Measurements from ENCODE around the gene CCDC51. TPM values are rescaled to one million over a fixed set of nuclear protein-coding genes. Genes with fewer than 3 reads are reported as not detected.

The CCDC51 gene
- total RNA-seq, 1 experiment from 2014 or later, result 31.9 TPM

DNA sequence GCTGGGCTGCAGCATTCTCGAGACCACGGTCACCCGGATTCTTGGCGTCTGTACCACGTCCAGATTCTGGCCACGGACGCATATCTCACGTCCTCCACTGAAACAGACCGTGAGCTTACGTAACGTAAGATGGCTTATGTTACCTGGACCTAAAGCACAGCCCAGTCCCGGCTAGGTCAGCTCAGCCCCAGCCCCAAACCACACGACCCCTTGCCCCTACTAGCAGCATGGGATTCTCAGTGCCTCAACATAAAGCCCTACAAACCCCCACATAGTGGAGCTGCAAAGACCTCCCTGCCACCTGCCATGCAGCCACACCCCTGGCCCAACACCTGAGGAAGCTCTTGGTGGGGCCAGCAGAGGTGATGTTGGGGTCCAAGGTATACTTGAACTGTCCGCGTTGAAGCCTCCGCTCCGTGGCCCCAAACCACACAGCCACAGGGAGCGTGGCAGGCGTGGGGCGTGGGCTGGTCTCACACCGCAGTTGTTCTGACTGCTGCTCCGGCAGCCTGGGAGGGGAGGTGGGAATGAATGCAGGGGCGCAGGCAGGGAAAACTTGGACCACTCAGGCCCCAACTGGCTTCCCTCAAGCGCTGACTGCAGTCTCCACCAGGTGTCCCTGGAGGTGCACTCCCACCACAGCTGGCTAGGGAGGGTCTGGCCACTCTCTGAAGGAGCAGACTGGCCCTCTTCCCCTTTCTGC is 24.5 kb downstream of the CCDC51 start:
- Mint-ChIP-seq H3K36me3 (ENCODE audit: insufficient read depth, unreplicated experiment) (peaks cover 83% of the 10 kb centered on the region), H3K27me3 (ENCODE audit: insufficient read depth, unreplicated experiment) (no peaks in the 10 kb centered on the region), H3K9me3 (ENCODE audit: unreplicated experiment) (no peaks in the 10 kb centered on the region), H3K27ac (ENCODE audit: low read depth, unreplicated experiment) (no peak overlapping the region), H3K4me3 (ENCODE audit: unreplicated experiment) (no peak overlapping the region), H3K4me1 (ENCODE audit: insufficient read depth, unreplicated experiment) (peaks cover 15% of the 10 kb centered on the region)
- ChIA-PET POLR2A (interaction anchor here (1.2 to 22.1 kb wide), 3 partner anchors 13 to 25 kb away, joined by 3 to 749 read pairs (median 65); partner anchors contain the start of gene PLXNB1), CTCF (interaction anchor here (1.4 to 22.6 kb wide), 4 partner anchors 11 to 22 kb away, joined by 3 to 647 read pairs (median 17); partner anchors contain the start of genes CCDC51 and TMA7)
- no TSS peak for BruUV-seq (replicated peaks)
- no peak for DNase-seq (ENCODE audit: unreplicated experiment)
- intact Hi-C loops (cut with micrococcal nuclease), result no loop called here
- TF ChIP-seq, protein P1, sequence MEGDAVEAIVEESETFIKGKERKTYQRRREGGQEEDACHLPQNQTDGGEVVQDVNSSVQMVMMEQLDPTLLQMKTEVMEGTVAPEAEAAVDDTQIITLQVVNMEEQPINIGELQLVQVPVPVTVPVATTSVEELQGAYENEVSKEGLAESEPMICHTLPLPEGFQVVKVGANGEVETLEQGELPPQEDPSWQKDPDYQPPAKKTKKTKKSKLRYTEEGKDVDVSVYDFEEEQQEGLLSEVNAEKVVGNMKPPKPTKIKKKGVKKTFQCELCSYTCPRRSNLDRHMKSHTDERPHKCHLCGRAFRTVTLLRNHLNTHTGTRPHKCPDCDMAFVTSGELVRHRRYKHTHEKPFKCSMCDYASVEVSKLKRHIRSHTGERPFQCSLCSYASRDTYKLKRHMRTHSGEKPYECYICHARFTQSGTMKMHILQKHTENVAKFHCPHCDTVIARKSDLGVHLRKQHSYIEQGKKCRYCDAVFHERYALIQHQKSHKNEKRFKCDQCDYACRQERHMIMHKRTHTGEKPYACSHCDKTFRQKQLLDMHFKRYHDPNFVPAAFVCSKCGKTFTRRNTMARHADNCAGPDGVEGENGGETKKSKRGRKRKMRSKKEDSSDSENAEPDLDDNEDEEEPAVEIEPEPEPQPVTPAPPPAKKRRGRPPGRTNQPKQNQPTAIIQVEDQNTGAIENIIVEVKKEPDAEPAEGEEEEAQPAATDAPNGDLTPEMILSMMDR (IDR thresholded peaks at IDR 0.05; ENCODE audit: unreplicated experiment), result no peak

- no peaks in the 10 kb centered on the region for H3K27me3 Mint-ChIP-seq (ENCODE audit: insufficient read depth, unreplicated experiment)
- DNase-seq (ENCODE audit: unreplicated experiment), result no peak
- ChIA-PET POLR2A (interaction anchor here (0.6 to 22.1 kb wide), 5 partner anchors 13 to 173 kb away, joined by 3 to 749 read pairs (median 9); partner anchors contain the start of genes CCDC51, PLXNB1, TMA7 and ZNF589), CTCF (interaction anchor here (1.4 to 22.6 kb wide), 4 partner anchors 10 to 22 kb away, joined by 3 to 647 read pairs (median 17); partner anchors contain the start of genes CCDC51 and TMA7)
- H3K4me1 Mint-ChIP-seq (ENCODE audit: insufficient read depth, unreplicated experiment), result peaks cover 15% of the 10 kb centered on the region
- no peak overlapping the region for H3K4me3 Mint-ChIP-seq (ENCODE audit: unreplicated experiment)
- TF ChIP-seq, protein P1 (IDR thresholded peaks at IDR 0.05; ENCODE audit: unreplicated experiment), result no peak
- no TSS peak for BruUV-seq (replicated peaks)
- H3K27ac Mint-ChIP-seq (ENCODE audit: low read depth, unreplicated experiment), result no peak overlapping the region
- H3K9me3 Mint-ChIP-seq (ENCODE audit: unreplicated experiment), result no peaks in the 10 kb centered on the region
- intact Hi-C loops (cut with micrococcal nuclease), result no loop called here
- H3K36me3 Mint-ChIP-seq (ENCODE audit: insufficient read depth, unreplicated experiment), result peaks cover 80% of the 10 kb centered on the region
These were observed 25.3 kb downstream of the CCDC51 start for GRCh38 chr3:48414376-48415250.

GRCh38 chr3:48413611-48414010 is 26.3 kb downstream of the CCDC51 start:
- Mint-ChIP-seq H3K27me3 (ENCODE audit: insufficient read depth, unreplicated experiment) (no peaks in the 10 kb centered on the region), H3K36me3 (ENCODE audit: insufficient read depth, unreplicated experiment) (peaks cover 77% of the 10 kb centered on the region), H3K27ac (ENCODE audit: low read depth, unreplicated experiment) (peak overlapping the region; percentile 37), H3K9me3 (ENCODE audit: unreplicated experiment) (no peaks in the 10 kb centered on the region), H3K4me3 (ENCODE audit: unreplicated experiment) (no peak overlapping the region), H3K4me1 (ENCODE audit: insufficient read depth, unreplicated experiment) (peaks cover 15% of the 10 kb centered on the region)
- intact Hi-C loops (cut with micrococcal nuclease), result no loop called here
- TF ChIP-seq, protein P1 (IDR thresholded peaks at IDR 0.05; ENCODE audit: unreplicated experiment), result no peak
- no TSS peak for BruUV-seq (replicated peaks)
- ChIA-PET POLR2A (interaction anchor here (1.1 to 22.1 kb wide), 4 partner anchors 12 to 26 kb away, joined by 3 to 749 read pairs (median 37); partner anchors contain the start of genes CCDC51, PLXNB1 and TMA7), CTCF (interaction anchor here (1.0 to 22.6 kb wide), 4 partner anchors 9 to 144 kb away, joined by 3 to 647 read pairs (median 16); partner anchors contain the start of genes CCDC51 and TMA7)
- no peak for DNase-seq (ENCODE audit: unreplicated experiment)

Measured in MCF 10A (cell line).